Neuronal stem cell (in vitro differentiated cells): Measurements from ENCODE around the gene FBXL22.

Experiments used
- DNase-seq: peaks from one replicate; pipeline ENCODE4 v3.0.0-alpha.2; 2013; ENCODE audit warnings: low spot score
- H2AFZ ChIP-seq: one replicate; pipeline ENCODE4 v1.6.1; 2013; ENCODE audit warnings: mild to moderate bottlenecking, low read length, inconsistent platforms
- H2AK5ac ChIP-seq: 2 replicates; pipeline ENCODE4 v1.6.1; 2013; ENCODE audit warnings: low read depth, mild to moderate bottlenecking, inconsistent platforms, low read length, moderate library complexity, mixed read lengths
- H2BK120ac ChIP-seq: 2 replicates; pipeline ENCODE4 v1.6.1; 2013; ENCODE audit warnings: low read depth, mild to moderate bottlenecking, inconsistent platforms, low read length, moderate library complexity, mixed read lengths
- H2BK12ac ChIP-seq: one replicate; pipeline ENCODE4 v1.6.1; 2013; ENCODE audit warnings: low read length, inconsistent platforms
- H2BK15ac ChIP-seq: 2 replicates; pipeline ENCODE4 v1.6.1; 2013; ENCODE audit warnings: mild to moderate bottlenecking, low read length, inconsistent platforms, mixed read lengths
- H2BK5ac ChIP-seq: one replicate; pipeline ENCODE4 v1.6.1; 2013; ENCODE audit warnings: inconsistent platforms, mild to moderate bottlenecking, low read length, moderate library complexity
- H3K14ac ChIP-seq: one replicate; pipeline ENCODE4 v1.6.1; 2013; ENCODE audit warnings: low read length, inconsistent platforms
- H3K18ac ChIP-seq: 2 replicates; pipeline ENCODE4 v1.6.1; 2013; ENCODE audit warnings: low read length, inconsistent platforms
- H3K23ac ChIP-seq: 2 replicates; pipeline ENCODE4 v1.6.1; 2013; ENCODE audit warnings: low read depth, mild to moderate bottlenecking, mixed read lengths, low read length, inconsistent platforms; ENCODE audit not compliant: poor library complexity
- H3K27ac ChIP-seq: replicated peaks from 3 replicates; pipeline ENCODE4 v1.5.1; 2013; ENCODE audit warnings: low read length, inconsistent platforms
- H3K27me3 ChIP-seq, 3 experiments: 2 replicates each; pipeline ENCODE4 v1.6.1; 2013; ENCODE audit warnings: low read length in 3 of 3, mild to moderate bottlenecking in 2 of 3, inconsistent platforms in 1 of 3, low read depth in 1 of 3, mixed read lengths in 1 of 3, moderate library complexity in 1 of 3; ENCODE audit not compliant: control insufficient read depth in 3 of 3, insufficient read depth in 3 of 3
- H3K36me3 ChIP-seq, 2 donors: replicated peaks in 1 of 2; 2 replicates each; pipeline ENCODE4 v1.6.1; 2013; ENCODE audit warnings: low read length in 2 of 2; ENCODE audit not compliant: control insufficient read depth in 2 of 2, insufficient read depth in 2 of 2
- H3K4ac ChIP-seq: 2 replicates; pipeline ENCODE4 v1.6.1; 2013; ENCODE audit warnings: inconsistent platforms, mild to moderate bottlenecking, low read length, moderate library complexity
- H3K4me1 ChIP-seq, 2 donors: 1 replicate in 1 of 2; 2 replicates in 1 of 2; pipeline ENCODE4 v1.6.1; 2013; ENCODE audit warnings: low read length in 2 of 2, low read depth in 1 of 2; ENCODE audit not compliant: control insufficient read depth in 2 of 2, insufficient read depth in 1 of 2
- H3K4me2 ChIP-seq: one replicate; pipeline ENCODE4 v1.6.1; 2013; ENCODE audit warnings: mild to moderate bottlenecking, low read length, inconsistent platforms; ENCODE audit not compliant: insufficient read depth, poor library complexity, severe bottlenecking
- H3K4me3 ChIP-seq, 2 donors: 2 replicates each; pipeline ENCODE4 v1.5.1; 2013; ENCODE audit warnings: low read length in 2 of 2, mild to moderate bottlenecking in 2 of 2, inconsistent platforms in 1 of 2, moderate library complexity in 1 of 2
- H3K79me1 ChIP-seq: one replicate; pipeline ENCODE4 v1.6.1; 2013; ENCODE audit warnings: low read depth, mild to moderate bottlenecking, inconsistent platforms, low read length, moderate library complexity
- H3K9ac ChIP-seq: one replicate; pipeline ENCODE4 v1.6.1; 2013; ENCODE audit warnings: mild to moderate bottlenecking, low read depth, low read length, inconsistent platforms; ENCODE audit not compliant: poor library complexity
- H3K9me3 ChIP-seq, 2 donors: replicated peaks in 1 of 2; 2 replicates each; pipeline versions ENCODE3 to v1.6.1; 2013; ENCODE audit warnings: low read length in 2 of 2, mild to moderate bottlenecking in 2 of 2, inconsistent platforms in 1 of 2, low read depth in 1 of 2, mixed read lengths in 1 of 2, moderate library complexity in 1 of 2; ENCODE audit not compliant: control insufficient read depth in 2 of 2, insufficient read depth in 1 of 2
- H4K8ac ChIP-seq: one replicate; pipeline ENCODE4 v1.6.1; 2013; ENCODE audit warnings: low read depth, mild to moderate bottlenecking, inconsistent platforms, low read length, moderate library complexity
- H4K91ac ChIP-seq: one replicate; pipeline ENCODE4 v1.6.1; 2013; ENCODE audit warnings: low read length, low read depth, mild to moderate bottlenecking, inconsistent platforms; ENCODE audit not compliant: poor library complexity
- WGBS, 2 donors: extraction: QIAGEN DNeasy Blood & Tissue Kit; methylation state at CpG; one replicate each; pipeline ENCODE4 v1.1.7; 2013; ENCODE audit warnings: missing lambda C conversion rate in 2 of 2, mixed read lengths in 1 of 2; ENCODE audit not compliant: insufficient read length in 2 of 2, insufficient replicate concordance in 1 of 2; ENCODE audit errors: extremely low coverage in 2 of 2; 5-methylcytosine and 5-hydroxymethylcytosine counted together

FBXL22 gene

GRCh38 chr15:63605816-63606215, 8.6 kb downstream of the FBXL22 start:
- no peak for DNase-seq
- Histone ChIP-seq H3K4me1 (peaks cover 9 to 11% of the 10 kb centered on the region in 2 donors), H3K4ac (no peak overlapping the region), H3K79me1 (no peaks in the 10 kb centered on the region), H3K9me3 (no peaks in the 10 kb centered on the region), H3K27ac (no peak overlapping the region), H2BK12ac (no peak overlapping the region), H2BK5ac (no peak overlapping the region), H3K4me3 (no peak overlapping the region), H2AFZ (no peak overlapping the region), H2BK15ac (no peak overlapping the region), H3K4me2 (no peak overlapping the region), H3K23ac (no peak overlapping the region), H3K27me3 (peaks cover 0 to 7% (median 0%) of the 10 kb centered on the region in 3 experiments), H2BK120ac (no peak overlapping the region), H3K36me3 (peaks cover 9 to 39% of the 10 kb centered on the region in 2 donors), H3K14ac (no peak overlapping the region), H2AK5ac (no peak overlapping the region), H3K9ac (no peak overlapping the region), H3K18ac (no peak overlapping the region), H4K91ac (no peak overlapping the region), H4K8ac (no peak overlapping the region)
- no CpG with 5 or more reads among the region's 7 CpGs for WGBS, 2 donors

- Histone ChIP-seq H3K18ac (no peak overlapping the region), H2AFZ (no peak overlapping the region), H3K27me3 (peaks cover 0 to 7% (median 0%) of the 10 kb centered on the region in 3 experiments), H3K14ac (no peak overlapping the region), H3K4ac (no peak overlapping the region), H4K91ac (no peak overlapping the region), H2AK5ac (no peak overlapping the region), H2BK120ac (no peak overlapping the region), H4K8ac (no peak overlapping the region), H3K23ac (no peak overlapping the region), H3K79me1 (no peaks in the 10 kb centered on the region), H2BK15ac (no peak overlapping the region), H2BK12ac (no peak overlapping the region), H3K4me3 (no peak overlapping the region), H3K9me3 (no peaks in the 10 kb centered on the region), H3K9ac (no peak overlapping the region), H3K27ac (no peak overlapping the region), H2BK5ac (no peak overlapping the region), H3K36me3 (peaks cover 9 to 39% of the 10 kb centered on the region in 2 donors), H3K4me1 (peaks cover 14 to 16% of the 10 kb centered on the region in 2 donors), H3K4me2 (no peak overlapping the region)
- WGBS, 2 donors, result no CpG with 5 or more reads among the region's 2 CpGs
- no peak for DNase-seq
These were observed 9.1 kb downstream of the FBXL22 start for GRCh38 chr15:63606308-63606707.

GRCh38 chr15:63608989-63609388, 11.8 kb downstream of the FBXL22 start:
- Histone ChIP-seq H3K14ac (no peak overlapping the region), H3K9me3 (no peaks in the 10 kb centered on the region), H3K36me3 (peaks cover 12 to 60% of the 10 kb centered on the region in 2 donors), H3K9ac (peak overlapping the region; percentile 56), H2BK120ac (no peak overlapping the region), H3K27ac (no peak overlapping the region), H2BK15ac (no peak overlapping the region), H3K4me3 (no peak overlapping the region), H3K18ac (peak overlapping the region; percentile 45), H3K27me3 (no peaks in the 10 kb centered on the region), H3K4me2 (no peak overlapping the region), H4K8ac (no peak overlapping the region), H3K4me1 (peaks cover 12 to 20% of the 10 kb centered on the region in 2 donors), H2AK5ac (peak overlapping the region; percentile 23), H4K91ac (peak overlapping the region; percentile 70), H2AFZ (no peak overlapping the region), H3K4ac (no peak overlapping the region), H2BK12ac (peak overlapping the region; percentile 63), H3K23ac (peak overlapping the region; percentile 49), H3K79me1 (no peaks in the 10 kb centered on the region), H2BK5ac (no peak overlapping the region)
- no CpG with 5 or more reads among the region's 15 CpGs for WGBS, 2 donors
- no peak for DNase-seq

- H3K27me3 ChIP-seq, result no peaks in the 10 kb centered on the region
- no peak overlapping the region for H4K8ac ChIP-seq
- peak overlapping the region; percentile 32 for H3K18ac ChIP-seq
- H3K4ac ChIP-seq, result no peak overlapping the region
- no peak overlapping the region for H2BK15ac ChIP-seq
- H4K91ac ChIP-seq, result peak overlapping the region; percentile 34
- peaks cover 12 to 65% of the 10 kb centered on the region in 2 donors for H3K36me3 ChIP-seq
- no peak for DNase-seq
- H2BK120ac ChIP-seq, result no peak overlapping the region
- H3K9ac ChIP-seq, result no peak overlapping the region
- no peaks in the 10 kb centered on the region for H3K79me1 ChIP-seq
- H3K9me3 ChIP-seq, result no peaks in the 10 kb centered on the region
- H2BK12ac ChIP-seq, result peak overlapping the region; percentile 3
- H3K4me1 ChIP-seq, result peaks cover 12 to 20% of the 10 kb centered on the region in 2 donors
- H3K4me3 ChIP-seq, result no peak overlapping the region
- peak overlapping the region; percentile 23 for H2AK5ac ChIP-seq
- H3K14ac ChIP-seq, result no peak overlapping the region
- peak overlapping the region; percentile 52 for H3K23ac ChIP-seq
- no peak overlapping the region for H2BK5ac ChIP-seq
- WGBS, 2 donors, result no CpG with 5 or more reads among the region's 6 CpGs
- no peak overlapping the region for H3K4me2 ChIP-seq
- H3K27ac ChIP-seq, result peak overlapping the region; percentile 26
- H2AFZ ChIP-seq, result no peak overlapping the region
These were observed 12.3 kb downstream of the FBXL22 start for GRCh38 chr15:63609448-63609847.
